HG02943 (cell line): ENCODE data around the gene SEC31A.
A peak's percentile ranks its signal among the peaks of the same experiment; 100 is the strongest.
"Not testable (repeated sequence)": the region's sequence is repeated elsewhere in the genome, so short reads cannot be mapped to it uniquely, and the experiment has no call there.

Experiments
- ATAC-seq: cut with Tn5 transposase; IDR thresholded peaks from one replicate; pipeline ENCODE4 v1.9.1; 2021; ENCODE audit warnings: mild to moderate bottlenecking, low read depth, moderate library complexity; ENCODE audit not compliant: unreplicated experiment

Gene SEC31A

GRCh38 chr4:82839624-82840023 lies 51.3 kb downstream of the SEC31A start:
- ATAC-seq: no peak

- no peak for ATAC-seq
These were observed 57.1 kb downstream of the SEC31A start for GRCh38 chr4:82833696-82834313.

GRCh38 chr4:82833060-82833459 lies 57.9 kb downstream of the SEC31A start:
- ATAC-seq: not testable (repeated sequence)

- ATAC-seq: no peak
These were observed 65.5 kb downstream of the SEC31A start for GRCh38 chr4:82825425-82825824.

GRCh38 chr4:82823062-82823461 lies 67.9 kb downstream of the SEC31A start:
- ATAC-seq: no peak

GRCh38 chr4:82820689-82821088 lies 70.3 kb downstream of the SEC31A start:
- ATAC-seq: no peak

- ATAC-seq: peak; percentile 75
These were observed 72.0 kb downstream of the SEC31A start for GRCh38 chr4:82818664-82819662.

GRCh38 chr4:82816874-82817273 lies 74.1 kb downstream of the SEC31A start:
- ATAC-seq: not testable (repeated sequence)

- ATAC-seq: no peak
These were observed 76.9 kb downstream of the SEC31A start for GRCh38 chr4:82814034-82814433.

GRCh38 chr4:82811838-82812341 lies 79.1 kb downstream of the SEC31A start:
- no peak for ATAC-seq

- ATAC-seq: no peak
These were observed 79.6 kb downstream of the SEC31A start for GRCh38 chr4:82811392-82811791.

- ATAC-seq: no peak
These were observed 80.8 kb downstream of the SEC31A start for GRCh38 chr4:82810176-82810575.

- no peak for ATAC-seq
These were observed 81.3 kb downstream of the SEC31A start for GRCh38 chr4:82809619-82810018.

- ATAC-seq: no peak
These were observed 87.2 kb downstream of the SEC31A start for GRCh38 chr4:82803746-82804145.

- no peak for ATAC-seq
These were observed 88.0 kb downstream of the SEC31A start for GRCh38 chr4:82802911-82803310.

- no peak for ATAC-seq
These were observed 88.9 kb downstream of the SEC31A start for GRCh38 chr4:82801910-82802521.

GRCh38 chr4:82799006-82799881 lies 91.7 kb downstream of the SEC31A start:
- ATAC-seq: no peak

GRCh38 chr4:82798168-82799005 lies 92.6 kb downstream of the SEC31A start, which contains the start of gene SCD5:
Gene SCD5 (minus strand): TSS chr4:82798796. CDS start chr4:82798537, 259 bp downstream.
- peak; percentile 83 for ATAC-seq
